GM12872 (cell line): ENCODE data around the gene MAP3K15.

Experiments used
- TF ChIP-seq, protein P1 (sequence below): IDR thresholded peaks from 3 replicates; pipeline ENCODE4 v1.5.1; 2011; ENCODE audit warnings: low read depth, mild to moderate bottlenecking, low read length, moderate library complexity; ENCODE audit not compliant: insufficient read depth

The MAP3K15 gene

DNA sequence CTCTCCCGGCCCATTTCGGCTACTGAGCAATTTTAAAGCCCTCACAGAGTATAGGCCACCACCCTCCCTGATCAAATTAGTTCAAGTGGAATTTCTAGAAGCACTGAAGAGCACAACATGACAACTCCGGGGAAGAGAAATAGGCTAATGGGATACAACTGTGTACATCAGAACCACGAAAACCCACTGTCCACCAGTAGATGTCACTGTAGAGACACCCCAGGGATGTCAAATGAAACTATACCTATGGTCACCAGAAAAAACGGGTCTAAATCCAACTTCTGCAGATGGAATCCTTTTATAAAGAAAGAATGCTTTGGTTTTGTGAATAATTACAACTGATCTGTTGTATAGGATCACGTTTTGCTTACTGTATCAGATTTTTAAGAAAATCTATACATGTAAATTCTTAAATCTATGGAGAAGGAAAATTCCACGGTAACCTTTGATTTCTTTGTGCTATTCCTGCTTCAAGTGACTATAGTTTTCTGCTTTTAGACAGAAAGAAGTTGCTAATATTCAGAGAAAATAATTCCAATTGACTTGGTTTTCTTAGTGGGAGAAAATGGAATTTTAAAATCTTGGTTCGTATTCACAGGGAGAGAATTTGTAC lies 29.5 kb upstream of the MAP3K15 start:
- TF ChIP-seq, protein P1, sequence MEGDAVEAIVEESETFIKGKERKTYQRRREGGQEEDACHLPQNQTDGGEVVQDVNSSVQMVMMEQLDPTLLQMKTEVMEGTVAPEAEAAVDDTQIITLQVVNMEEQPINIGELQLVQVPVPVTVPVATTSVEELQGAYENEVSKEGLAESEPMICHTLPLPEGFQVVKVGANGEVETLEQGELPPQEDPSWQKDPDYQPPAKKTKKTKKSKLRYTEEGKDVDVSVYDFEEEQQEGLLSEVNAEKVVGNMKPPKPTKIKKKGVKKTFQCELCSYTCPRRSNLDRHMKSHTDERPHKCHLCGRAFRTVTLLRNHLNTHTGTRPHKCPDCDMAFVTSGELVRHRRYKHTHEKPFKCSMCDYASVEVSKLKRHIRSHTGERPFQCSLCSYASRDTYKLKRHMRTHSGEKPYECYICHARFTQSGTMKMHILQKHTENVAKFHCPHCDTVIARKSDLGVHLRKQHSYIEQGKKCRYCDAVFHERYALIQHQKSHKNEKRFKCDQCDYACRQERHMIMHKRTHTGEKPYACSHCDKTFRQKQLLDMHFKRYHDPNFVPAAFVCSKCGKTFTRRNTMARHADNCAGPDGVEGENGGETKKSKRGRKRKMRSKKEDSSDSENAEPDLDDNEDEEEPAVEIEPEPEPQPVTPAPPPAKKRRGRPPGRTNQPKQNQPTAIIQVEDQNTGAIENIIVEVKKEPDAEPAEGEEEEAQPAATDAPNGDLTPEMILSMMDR, result peak; percentile 67

DNA sequence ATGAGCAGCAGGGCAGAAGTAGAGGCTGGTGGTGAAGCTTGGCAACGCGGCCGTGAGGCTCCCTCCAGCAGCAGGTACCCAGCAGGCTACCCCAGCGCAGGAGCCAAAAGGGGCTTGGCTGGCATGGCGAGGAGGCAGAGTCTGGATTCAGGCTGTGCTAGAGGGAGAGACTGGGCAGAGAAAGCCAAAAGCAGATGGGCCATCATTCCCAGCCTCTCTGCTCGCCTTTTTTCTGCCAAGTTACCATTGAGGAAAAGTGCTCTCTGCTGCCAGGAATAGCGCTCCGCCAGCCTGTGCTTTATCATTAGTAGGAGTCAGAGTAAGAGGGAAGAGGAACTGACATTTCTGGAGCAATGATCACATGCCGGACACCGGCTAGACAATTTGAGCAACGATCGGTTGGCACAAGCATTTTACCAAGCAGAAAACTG lies 28.7 kb upstream of the MAP3K15 start:
- TF ChIP-seq, protein P1, result no peak

GRCh38 chrX:19543020-19543715 lies 27.9 kb upstream of the MAP3K15 start:
- TF ChIP-seq, protein P1, result no peak

- TF ChIP-seq, protein P1, result no peak
These were observed 26.6 kb upstream of the MAP3K15 start for GRCh38 chrX:19541931-19542330.

DNA sequence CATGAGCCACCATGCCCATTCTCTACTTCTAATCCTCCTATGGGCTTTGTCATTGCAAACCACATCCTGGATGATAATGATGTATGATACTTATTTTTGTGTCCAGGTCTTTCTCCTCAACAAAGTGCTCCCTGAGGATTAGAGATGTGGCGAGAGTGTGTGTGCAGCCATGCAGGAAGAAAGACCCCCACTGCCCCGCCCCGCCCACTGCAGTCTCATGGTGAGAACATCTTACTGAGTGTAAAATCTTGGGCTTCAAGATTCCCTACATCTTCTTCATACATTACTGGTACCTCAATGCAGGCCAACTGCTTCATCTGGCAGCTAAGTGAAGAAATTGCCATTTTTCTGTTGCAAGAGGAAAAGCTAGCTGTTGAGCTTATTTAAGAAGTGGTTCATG lies 25.9 kb upstream of the MAP3K15 start:
- TF ChIP-seq, protein P1, result no peak

- TF ChIP-seq, protein P1, result no peak
These were observed 24.8 kb upstream of the MAP3K15 start for GRCh38 chrX:19540076-19540475.

DNA sequence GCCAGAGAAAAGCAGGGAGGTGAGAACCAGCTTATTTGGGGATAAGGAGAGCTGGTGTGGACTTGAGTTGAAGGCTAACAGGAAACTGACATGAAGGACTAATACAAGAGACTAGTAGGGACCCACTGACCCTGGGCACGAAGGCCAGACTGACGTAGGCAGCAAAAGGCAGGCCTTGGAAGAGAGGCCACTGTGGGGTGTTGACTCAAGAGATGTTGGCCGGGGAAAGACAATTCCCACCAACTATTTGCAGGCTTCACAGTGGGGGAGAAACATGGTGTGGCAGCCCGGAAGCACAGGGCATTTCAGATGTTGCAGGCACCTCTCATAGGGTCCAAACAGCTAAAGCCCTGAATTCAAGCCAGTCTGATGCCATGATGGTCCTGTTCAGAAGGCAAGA lies 24.4 kb upstream of the MAP3K15 start:
- TF ChIP-seq, protein P1, result no peak
